ENCODE data around the gene TMEM11.

DNA sequence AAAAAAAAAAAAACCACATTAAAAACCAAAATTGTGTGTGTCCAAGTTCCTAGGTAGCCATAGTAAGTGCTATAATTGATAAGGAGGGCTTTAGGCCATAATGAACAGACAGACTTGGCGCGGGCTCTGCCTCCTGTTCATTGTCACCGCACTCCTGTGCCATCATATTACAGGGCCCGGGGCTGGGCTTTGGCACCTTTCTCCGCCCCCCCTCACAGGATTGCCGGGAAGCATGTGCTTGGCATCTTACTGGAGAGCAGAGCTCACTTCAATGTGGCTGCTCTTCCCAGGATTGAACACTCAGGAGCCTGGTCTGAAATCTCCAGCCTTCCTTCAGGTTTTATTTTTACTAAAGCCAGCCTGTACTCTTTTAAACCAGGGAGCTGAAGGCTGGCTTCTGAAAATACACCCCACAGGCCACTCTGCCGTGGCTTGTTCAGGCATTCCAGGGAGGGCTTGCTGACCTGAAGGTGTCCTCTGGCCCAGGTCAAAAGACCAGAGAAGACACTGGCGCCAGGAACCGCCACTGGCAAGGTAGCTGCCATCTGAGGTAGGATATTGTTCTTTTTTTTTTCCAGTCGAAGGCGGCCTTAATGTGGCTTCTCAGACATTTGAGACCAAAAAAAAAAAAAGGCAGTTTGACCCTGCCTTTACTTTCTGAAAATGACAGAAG is 47.9 kb downstream of the TMEM11 start:
- TF ChIP-seq, protein P1, sequence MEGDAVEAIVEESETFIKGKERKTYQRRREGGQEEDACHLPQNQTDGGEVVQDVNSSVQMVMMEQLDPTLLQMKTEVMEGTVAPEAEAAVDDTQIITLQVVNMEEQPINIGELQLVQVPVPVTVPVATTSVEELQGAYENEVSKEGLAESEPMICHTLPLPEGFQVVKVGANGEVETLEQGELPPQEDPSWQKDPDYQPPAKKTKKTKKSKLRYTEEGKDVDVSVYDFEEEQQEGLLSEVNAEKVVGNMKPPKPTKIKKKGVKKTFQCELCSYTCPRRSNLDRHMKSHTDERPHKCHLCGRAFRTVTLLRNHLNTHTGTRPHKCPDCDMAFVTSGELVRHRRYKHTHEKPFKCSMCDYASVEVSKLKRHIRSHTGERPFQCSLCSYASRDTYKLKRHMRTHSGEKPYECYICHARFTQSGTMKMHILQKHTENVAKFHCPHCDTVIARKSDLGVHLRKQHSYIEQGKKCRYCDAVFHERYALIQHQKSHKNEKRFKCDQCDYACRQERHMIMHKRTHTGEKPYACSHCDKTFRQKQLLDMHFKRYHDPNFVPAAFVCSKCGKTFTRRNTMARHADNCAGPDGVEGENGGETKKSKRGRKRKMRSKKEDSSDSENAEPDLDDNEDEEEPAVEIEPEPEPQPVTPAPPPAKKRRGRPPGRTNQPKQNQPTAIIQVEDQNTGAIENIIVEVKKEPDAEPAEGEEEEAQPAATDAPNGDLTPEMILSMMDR (IDR thresholded peaks at IDR 0.05; ENCODE audit: low read depth, low read length, poor library complexity, severe bottlenecking): no peak
- TF ChIP-seq EZH2phosphoT487 (IDR thresholded peaks at IDR 0.05; ENCODE audit: borderline replicate concordance, low read length): no peak
